Measurements from ENCODE around the gene ARHGAP35.

Gene ARHGAP35

DNA sequence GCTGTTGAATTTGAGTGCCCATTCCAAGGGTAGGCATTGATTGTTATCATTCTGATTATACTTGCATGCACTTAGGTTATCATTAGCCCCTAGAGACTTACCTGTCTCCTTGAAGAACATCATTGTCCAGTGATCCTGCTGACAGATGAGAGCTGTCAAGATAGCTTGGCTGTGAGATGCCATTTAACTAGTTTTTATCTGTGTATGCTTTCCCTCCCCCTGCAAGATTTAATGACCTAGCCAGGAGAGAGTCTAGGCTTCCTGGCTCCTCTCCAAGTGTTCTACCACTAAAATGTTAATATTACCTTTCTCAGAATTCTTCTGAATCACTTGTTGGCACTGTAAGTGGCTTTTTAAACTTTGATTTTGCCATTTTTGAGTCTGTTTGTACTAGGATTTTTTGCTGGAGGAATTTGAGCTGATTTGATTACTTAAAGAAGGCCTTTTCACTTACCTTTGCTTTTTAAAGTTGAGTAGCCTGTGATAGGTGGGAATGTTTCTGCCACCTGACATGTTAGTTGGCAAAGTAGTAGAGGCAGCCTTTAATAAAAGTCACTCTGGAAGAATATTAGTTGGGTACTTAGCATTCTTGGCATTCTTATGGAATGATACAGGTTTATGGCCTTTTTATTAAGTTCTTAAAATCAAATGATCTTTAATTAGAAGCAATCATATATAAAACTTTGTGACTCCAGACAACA is 41.1 kb downstream of the ARHGAP35 start:
- Mint-ChIP-seq H3K4me1 (peaks cover 58% of the 10 kb centered on the region), H3K9me3 (no peaks in the 10 kb centered on the region), H3K27ac (peak overlapping the region; percentile 40), H3K4me3 (no peak overlapping the region), H3K36me3 (no peaks in the 10 kb centered on the region)
- no peak for DNase-seq (ENCODE audit: low spot score in 2 of 2)
- no peak for ATAC-seq

DNA sequence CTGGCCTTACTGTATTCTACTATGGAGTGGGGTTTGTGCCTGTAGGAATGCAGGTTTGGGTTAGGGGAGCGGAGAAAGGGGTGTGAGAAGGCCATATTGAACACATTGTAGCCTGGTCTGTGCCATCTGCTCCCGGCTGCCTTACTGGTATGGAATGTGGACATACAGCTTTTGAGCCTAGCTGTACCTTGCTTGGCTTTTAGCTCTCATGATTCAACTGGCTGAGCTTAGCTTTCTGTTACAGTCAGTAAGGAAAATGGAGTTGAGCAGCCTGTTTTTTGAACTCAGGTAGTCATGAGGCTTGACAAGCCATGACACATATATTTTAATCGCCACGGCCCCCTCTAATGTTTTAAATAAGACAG is 41.6 kb downstream of the ARHGAP35 start:
- Mint-ChIP-seq H3K4me1 (peaks cover 56% of the 10 kb centered on the region), H3K9me3 (no peaks in the 10 kb centered on the region), H3K4me3 (no peak overlapping the region), H3K36me3 (no peaks in the 10 kb centered on the region), H3K27ac (no peak overlapping the region)
- ATAC-seq (no peak), DNase-seq (ENCODE audit: low spot score in 2 of 2) (no peak)

DNA sequence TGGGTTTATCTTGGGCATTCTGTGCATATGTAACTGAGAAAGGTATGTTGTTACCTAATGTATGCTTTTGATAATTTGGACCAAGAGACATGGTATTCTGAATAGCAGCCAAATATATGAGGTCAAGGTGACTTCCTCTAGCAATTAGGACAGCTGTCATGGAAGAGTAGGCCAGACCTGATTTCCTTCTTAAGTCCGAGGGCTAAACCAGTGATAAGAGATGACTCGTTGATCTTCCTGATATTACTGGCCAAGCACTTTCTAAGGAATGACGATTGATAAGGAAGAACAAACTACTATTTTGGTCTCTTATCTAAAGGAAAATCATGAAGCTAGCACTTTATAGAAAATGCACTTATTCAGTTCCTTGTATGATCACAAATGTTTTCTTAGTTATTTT is 42.7 kb downstream of the ARHGAP35 start:
- H3K4me1 Mint-ChIP-seq, result peaks cover 56% of the 10 kb centered on the region
- no peaks in the 10 kb centered on the region for H3K9me3 Mint-ChIP-seq
- ATAC-seq, result no peak
- DNase-seq (ENCODE audit: low spot score in 2 of 2), result no peak
- H3K36me3 Mint-ChIP-seq, result no peaks in the 10 kb centered on the region
- peak overlapping the region; percentile 54 for H3K27ac Mint-ChIP-seq
- H3K4me3 Mint-ChIP-seq, result no peak overlapping the region

DNA sequence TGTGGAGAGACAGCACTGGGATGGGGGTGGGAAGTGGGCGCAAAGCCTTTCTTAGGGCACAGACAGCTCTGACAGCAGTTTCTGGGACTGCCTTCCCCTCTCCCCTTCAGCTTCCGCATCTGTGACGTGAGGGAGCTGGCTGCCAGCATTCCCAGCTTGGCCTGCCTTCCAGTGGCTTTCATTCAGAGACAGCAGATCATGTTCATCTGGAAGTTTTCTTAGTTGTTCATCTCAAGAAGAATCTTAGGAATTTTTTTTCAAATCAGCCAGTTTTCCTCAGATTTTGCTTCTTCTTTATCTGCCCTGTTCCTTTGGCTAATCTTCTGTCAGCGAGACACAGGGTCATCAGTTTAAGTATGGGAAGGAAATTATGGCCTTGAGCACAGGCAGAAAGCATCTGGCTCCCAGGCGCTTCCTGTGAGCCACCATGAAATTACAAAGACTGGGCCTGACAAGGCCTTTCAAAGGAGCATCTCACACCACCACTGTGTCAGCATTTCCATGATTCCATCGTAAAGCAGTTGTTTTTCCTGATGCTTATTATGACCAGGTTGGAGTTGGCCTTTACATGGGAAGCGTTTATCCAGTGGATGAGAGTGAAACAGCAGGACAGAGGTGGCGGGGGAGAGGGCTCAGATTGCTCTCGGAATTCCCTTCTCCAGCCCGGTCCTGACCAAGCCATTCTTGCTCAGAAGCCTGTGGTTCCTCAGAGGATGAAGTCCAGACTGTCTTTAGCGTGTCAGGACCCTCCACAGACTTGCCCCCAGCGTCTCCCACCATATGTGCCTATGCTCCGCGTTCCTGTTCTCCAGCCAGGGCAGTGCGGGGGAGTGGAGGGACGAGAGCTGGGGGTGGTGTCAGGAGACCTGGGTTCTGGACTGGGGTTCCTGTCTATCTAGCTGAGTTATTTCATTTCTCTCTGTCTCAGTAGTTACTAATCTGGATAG is 43.6 kb downstream of the ARHGAP35 start:
- Mint-ChIP-seq H3K4me1 (peaks cover 56% of the 10 kb centered on the region), H3K36me3 (no peaks in the 10 kb centered on the region), H3K9me3 (no peaks in the 10 kb centered on the region), H3K27ac (peak overlapping the region; percentile 54), H3K4me3 (no peak overlapping the region)
- DNase-seq (ENCODE audit: low spot score in 2 of 2) (no peak), ATAC-seq (no peak)

DNA sequence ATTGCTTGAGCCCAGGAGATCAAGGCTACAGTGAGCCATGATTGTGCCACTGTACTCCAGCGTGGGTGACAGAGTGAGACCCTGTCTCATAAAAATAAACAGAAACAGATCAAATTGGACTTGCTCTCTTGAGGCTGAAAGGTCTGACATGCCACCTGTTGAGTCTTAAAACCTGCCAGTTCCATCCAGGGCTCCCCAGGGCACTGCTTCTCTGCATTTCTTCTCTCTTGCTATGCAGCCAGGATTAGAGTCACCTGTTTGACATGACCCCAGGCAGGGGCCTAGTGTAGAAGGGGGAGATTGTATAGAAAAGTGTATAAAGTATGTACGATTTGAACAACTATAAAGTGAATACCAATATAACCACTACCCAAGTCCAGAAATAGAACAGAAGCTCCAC is 45.4 kb downstream of the ARHGAP35 start:
- Mint-ChIP-seq H3K4me3 (no peak overlapping the region), H3K4me1 (peaks cover 62% of the 10 kb centered on the region), H3K27ac (no peak overlapping the region), H3K36me3 (no peaks in the 10 kb centered on the region), H3K9me3 (no peaks in the 10 kb centered on the region)
- no peak for DNase-seq (ENCODE audit: low spot score in 2 of 2)
- ATAC-seq, result no peak

DNA sequence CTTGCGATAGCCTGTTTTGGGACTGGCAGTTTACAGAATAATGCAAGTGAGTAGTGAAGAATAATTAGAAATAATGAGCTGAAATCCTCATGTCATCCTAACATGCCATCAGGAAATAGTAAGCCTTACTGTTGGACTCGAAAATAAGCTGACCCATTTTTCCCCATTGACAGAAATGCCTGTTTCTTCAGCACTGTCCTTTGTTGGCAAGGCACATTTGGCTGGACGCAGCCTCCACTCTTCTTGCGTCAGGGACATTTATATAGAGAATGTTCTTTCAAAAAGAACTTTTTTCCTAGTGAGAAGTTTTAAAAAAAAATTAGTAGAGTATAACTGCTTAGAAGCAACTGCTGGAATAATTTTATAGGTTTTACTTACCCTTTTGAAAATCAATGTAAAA is 47.1 kb downstream of the ARHGAP35 start:
- Mint-ChIP-seq H3K4me3 (no peak overlapping the region), H3K9me3 (no peaks in the 10 kb centered on the region), H3K4me1 (peaks cover 50% of the 10 kb centered on the region), H3K27ac (no peak overlapping the region), H3K36me3 (no peaks in the 10 kb centered on the region)
- no peak for DNase-seq (ENCODE audit: low spot score in 2 of 2)
- ATAC-seq, result no peak

DNA sequence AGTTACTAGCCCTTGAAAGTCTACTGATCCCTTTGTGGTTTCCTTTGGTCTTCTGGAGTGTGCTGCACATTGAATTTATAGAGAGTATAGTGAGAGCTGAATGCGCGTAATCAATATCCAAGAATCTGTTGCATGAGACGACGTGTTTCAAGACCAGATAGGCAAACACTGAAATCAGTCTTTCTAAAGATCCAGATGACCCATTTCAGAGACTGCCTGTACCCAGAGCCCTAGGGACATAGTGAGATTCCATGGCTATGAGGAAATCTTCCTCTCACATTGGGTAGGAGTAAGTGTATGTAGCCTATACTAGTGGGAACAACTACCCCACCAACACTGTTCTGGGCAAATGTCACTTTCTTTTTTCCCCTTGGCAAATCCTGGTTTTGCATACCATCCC is 48.6 kb downstream of the ARHGAP35 start:
- Mint-ChIP-seq H3K9me3 (no peaks in the 10 kb centered on the region), H3K36me3 (no peaks in the 10 kb centered on the region), H3K4me1 (peaks cover 47% of the 10 kb centered on the region), H3K4me3 (no peak overlapping the region), H3K27ac (peak overlapping the region; percentile 30)
- DNase-seq (ENCODE audit: low spot score in 2 of 2) (no peak), ATAC-seq (no peak)

All from stimulated activated effector memory CD8-positive, alpha-beta T cell treated with anti-CD3 and anti-CD28 coated beads, Interleukin-12 subunit alpha, Interleukin-12 subunit beta, amount 100 ng/mL, for 72 hours (primary cell).